Cerebellar cortex (tissue), 1 donor: ENCODE results near the gene TIMM44.

Experiments used
- DNase-seq: peaks from one replicate; pipeline ENCODE4 v3.0.0-alpha.2; 2015; ENCODE audit warnings: low spot score

The TIMM44 gene

DNA sequence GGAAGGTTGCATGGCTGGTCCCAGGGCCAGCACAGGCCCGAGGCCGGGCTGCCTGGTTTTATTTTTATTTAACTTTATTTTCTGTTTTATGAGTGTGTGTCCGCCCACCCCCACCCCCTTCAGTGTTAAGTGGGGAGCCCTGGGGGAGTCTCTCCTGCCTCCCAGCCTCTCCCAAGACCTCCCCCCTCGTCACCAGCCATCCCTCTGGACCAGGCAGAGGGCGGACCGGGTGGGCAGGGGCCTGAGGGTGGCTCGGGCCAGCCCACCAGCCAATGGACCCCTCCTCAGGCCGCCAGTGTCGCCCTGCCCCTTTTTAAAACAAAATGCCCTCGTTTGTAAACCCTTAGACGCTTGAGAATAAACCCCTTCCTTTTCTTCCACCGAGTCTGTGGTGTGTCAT lies 29.4 kb downstream of the TIMM44 start:
- no peak for DNase-seq

DNA sequence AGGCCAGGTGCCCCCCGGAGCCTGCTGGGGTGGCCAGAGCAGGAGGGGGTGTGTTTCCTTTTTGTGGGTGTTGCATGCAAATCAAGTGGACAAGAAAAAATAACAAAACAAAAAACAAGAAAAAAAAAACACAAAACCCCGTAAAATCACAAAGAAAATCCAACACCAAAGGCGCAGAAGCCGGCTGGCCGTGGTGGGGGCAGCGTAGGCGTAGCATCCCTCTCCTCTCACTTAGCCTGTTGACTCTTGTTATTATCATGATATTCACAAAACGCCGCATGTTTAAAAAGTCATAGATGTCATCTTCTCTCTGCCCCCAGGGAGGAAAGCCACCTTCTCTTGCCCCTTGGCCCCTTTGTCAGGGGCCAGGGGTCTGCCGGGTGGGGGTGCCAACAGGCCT lies 29.8 kb downstream of the TIMM44 start:
- DNase-seq = no peak

DNA sequence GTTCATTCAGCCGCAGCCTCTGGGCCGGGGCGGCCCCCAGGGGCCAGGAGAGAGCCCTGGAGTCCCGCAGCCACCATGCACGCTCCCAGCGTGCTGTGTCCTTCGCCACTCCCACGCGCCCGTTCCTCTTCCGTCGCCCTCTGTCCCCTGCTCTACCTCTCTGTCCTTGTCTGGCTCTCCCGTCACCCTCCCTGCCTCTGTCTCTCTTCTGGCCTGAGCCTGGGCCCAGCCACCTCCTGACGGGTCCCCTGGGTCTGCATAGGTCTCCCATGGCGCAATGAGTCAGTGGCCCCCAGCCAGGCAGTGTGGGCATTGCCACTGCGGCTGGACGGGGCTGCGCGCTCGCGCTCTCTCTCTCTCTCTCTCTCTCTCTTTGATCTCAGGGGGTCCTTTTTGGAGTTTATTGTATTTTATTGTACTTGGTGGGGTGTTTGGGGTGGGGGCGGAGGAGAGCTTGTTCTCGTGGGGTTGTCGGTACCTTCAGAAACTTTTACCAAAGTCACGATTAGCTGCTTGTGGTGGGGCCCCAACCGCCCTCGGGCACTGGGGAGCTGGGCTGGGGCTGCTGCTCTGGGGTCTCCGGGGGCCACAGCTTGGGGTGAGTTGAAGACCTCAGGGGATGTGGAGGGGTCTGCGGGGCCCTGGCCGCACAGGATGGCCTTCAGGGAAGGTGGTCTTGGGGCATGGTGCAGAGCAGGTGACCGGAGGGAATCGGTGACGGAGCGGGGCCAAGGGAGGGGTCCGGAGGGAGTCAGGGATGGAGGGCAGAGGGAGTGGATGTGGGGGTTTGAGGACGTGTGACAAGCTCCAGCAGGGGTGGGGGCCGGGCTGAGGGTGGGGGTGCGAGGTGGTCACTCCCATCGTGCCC lies 30.5 kb downstream of the TIMM44 start:
- DNase-seq = no peak

DNA sequence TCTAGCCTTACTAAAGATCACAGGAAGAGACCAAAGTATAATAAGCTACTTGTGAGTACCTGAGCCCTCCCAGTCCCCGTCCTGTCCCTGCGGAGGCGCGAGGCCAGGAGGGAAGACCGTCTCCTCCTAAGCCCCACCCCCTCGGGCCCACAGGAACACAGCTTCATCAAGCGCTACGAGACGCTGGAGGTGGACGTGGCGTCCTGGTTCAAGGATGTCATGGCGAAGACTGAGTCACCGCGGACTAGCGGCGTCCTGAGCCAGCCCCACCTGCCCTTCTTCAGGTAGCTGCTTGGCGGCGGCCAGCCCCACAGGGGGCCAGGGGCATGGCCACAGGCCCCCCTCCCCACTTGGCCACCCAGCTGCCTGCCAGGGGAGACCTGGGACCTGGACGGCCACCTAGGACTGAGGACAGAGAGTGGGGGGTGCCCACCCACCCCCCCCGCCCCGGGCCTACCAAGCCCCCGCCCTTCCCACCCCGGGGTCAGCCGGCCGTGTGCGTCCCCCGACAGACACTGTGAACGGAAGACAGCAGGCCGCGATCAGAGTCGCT lies 31.2 kb downstream of the TIMM44 start:
- DNase-seq = no peak

DNA sequence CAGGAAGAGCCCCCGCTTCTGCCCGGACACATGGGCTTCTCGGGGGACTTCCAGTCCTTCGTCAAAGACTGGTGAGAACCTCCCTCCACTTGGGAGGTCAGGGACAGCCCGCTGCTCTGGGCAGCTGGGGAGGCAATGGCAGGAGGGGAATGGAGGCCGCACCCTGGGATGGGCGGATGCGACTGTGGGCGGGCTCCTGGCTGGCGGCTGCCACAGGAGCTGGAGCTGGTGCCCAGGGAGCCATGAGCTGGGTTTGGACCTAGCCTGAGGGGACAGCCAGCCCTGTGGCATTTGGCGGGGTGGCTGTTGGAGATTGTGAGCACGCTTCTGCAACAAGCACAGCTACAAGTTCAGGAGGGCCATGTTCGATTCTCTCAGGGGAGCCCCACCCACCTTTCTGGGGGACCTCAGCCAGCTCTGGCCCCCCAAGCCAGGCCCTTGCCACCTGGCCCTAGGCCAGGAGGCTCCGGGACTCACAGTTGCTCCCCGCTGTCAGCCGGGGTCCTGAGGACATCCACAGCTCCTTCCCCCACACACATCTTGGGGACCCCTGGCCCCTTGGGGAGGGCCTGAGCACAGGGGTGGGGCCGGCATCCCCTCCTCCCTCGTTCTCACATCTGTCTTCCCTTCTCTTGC lies 31.8 kb downstream of the TIMM44 start:
- no peak for DNase-seq

DNA sequence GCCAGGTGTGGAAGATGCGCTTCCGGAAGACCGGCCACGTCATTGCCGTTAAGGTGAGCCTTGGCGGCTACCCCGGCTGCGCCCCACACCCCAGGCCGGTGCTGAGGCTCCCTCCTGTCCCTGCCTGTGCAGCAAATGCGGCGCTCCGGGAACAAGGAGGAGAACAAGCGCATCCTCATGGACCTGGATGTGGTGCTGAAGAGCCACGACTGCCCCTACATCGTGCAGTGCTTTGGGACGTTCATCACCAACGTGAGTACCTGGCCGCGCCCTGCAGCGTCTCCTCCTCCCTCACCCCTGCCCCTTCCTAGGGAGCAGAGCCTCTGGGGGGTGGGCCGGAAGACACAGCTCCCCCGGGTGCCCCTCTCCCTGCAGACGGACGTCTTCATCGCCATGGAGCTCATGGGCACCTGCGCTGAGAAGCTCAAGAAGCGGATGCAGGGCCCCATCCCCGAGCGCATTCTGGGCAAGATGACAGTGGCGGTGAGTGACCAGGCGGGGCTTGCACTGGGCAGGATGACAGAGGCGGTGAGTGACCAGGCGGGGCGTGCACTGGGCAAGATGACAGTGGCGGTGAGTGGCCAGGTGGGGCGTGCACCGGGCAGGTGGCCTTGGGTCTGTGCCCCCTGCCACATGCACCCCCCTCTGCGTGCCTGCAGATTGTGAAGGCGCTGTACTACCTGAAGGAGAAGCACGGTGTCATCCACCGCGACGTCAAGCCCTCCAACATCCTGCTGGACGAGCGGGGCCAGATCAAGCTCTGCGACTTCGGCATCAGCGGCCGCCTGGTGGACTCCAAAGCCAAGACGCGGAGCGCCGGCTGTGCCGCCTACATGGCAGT lies 32.9 kb downstream of the TIMM44 start:
- DNase-seq = no peak

DNA sequence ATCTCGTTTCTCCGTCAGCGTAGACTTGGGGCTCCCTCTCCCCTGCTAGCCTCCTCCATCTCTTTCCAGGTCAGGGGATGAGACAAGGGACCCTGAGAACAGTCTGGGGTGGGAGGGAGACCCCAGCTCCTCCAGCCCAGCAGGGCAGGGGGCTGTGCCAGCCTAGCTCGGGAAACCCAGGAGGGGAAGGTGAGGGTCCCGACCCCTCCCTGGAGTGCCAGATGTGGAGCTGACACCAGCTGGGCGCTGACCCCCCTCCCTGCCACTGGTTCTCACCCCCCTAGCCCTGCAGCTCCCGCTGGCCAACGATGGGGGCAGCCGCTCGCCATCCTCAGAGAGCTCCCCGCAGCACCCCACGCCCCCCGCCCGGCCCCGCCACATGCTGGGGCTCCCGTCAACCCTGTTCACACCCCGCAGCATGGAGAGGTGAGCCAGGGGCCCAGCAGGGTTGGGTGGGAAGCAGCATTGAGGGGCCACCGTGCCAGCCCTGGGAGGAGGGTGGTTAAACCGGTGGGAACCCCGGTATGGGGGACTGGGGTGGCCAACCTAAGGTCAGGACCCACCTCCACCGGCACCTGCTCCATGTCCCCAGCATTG lies 33.9 kb downstream of the TIMM44 start:
- no peak for DNase-seq

DNA sequence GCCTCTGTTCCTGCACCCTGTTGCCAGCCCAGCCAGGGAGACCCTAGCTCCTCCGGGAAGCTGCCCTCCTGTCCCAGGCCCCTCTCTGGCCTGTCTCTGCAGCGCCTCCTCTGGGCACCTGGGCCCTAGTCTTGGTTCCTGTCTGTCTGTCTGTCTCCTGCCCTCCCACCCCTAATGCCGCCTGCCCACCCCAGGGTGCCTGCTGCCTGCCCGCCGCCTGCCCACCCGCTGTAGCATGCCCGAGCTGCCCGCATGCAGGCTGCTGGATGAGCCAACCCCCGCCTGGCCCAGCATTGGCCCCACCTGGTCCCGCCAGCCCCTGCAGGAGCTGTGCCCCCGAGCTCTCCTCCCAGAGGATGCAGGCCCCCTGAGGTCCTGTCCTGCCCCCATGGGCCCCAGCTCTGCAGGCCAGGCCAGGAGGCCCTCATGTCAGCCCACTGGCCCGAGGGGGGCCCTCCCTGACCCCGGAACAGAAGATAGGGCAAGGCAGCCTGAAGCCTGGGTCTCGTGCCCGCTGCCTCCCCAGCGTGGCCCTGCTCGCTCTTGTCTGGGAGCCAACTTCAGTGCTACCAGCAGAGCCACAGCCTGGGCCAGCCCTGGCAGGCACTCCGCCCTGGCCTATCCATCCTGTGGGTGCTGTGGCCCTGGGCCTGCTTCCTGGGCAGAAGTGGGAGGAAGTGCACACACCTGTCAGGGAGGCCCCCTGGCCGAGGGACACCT lies 34.6 kb downstream of the TIMM44 start:
- DNase-seq = no peak

DNA sequence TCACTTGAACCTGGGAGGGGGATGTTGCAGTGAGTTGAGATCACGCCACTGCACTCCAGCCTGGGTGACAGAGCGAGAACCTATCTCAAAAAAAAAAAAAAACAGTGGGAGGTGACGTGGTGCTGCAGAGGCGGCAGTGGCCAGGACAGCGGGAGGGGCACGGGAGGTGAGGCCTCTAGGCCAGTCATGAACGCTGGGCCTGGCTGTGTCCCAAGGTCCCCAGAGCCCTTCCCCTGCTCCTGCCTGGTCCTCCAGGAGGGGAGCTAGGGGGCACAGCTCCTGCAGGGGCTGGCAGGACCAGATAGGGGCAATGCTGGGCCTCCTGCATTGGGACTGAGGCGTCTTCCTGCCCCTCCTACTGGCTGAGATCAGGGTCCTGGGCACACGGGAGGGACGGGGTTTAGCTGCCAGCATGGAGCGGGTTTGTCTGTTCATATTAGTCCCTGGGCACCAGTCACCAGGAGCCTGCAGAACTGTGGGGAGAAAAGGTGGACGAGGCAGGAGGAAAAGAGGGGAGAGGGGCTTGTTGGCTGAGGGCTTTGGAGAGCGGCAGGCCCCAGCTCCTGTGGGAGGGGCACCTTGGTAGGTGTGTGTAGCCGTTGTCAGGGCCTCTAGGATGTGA lies 35.3 kb downstream of the TIMM44 start:
- DNase-seq = no peak

DNA sequence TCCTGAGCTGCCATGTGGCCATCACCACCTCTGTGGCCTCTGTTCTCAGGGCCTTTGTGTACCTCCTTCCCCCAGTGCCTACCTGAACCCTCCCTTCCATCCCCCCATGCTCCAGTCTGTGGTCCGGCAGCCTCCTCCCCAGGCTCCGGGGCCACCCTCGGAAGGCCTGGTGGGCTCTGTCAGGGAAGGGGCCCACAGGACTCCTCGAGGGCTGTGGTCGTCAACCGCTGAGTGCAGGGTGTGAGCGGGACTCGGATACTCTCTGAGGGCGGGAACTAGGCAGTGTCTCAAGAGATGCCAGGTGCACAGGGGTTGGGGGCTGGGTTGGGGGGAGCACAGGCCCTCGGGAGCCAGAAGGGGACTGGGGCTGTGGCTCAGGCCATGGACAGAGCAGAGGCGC lies 35.9 kb downstream of the TIMM44 start:
- no peak for DNase-seq

DNA sequence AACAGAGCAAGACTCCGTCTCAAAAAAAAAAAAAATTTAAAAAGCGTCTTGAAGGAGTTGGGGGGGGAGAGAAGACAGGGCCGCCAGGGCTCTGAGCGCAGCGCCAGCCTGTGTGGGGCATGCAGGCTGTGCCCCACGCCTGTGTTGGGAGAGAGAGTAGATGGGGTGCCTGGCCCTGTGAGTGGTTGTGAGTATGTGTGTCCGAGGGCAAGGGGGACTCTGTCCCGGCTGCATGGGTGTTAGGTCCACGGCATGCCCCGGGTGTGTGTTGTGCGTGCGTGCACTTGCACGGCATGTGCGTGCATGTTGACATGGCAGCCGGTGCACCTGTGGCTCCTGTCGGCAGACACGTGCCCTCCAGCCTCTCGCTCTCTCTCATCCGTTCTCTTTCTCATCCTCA lies 36.3 kb downstream of the TIMM44 start:
- no peak for DNase-seq

DNA sequence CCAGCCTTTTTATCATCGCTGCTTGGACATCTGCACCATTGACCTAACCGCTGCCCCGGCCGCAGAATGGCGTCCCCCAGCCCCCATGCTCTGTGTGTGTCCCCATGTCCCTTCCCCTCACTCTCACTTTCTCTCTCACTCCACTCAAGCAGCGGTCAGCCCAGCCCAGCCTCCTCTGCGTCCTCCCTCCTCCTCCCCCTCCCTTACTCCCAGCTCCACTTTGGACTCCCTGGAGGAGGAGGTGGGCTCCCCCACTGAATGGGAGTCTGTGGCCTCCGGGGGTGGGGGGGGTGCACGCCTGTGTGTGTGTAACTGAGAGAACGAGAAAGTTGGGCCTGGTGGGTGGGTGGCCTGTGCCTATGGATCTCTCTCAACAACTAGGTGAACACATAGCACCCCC lies 37.6 kb downstream of the TIMM44 start:
- no peak for DNase-seq

DNA sequence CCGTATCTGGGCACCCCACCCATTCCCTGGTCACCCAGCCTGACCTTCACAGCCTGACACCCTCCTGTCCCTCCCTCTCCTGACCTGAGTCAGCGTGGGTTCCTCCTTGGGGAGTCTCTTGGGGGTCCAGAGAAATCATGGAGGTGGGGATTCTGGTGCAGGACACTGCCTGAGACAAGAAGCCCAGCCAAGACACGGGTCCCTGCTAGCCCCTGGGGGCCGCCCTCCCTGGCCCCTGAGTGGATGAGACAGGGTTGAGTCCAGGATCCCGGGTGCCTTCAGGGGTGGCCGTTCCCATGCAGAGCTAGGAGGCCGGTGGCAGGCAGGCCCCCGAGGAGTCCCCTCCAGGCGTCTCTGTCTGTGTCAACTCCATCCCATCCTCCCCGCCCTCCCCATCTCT lies 38.2 kb downstream of the TIMM44 start:
- no peak for DNase-seq

DNA sequence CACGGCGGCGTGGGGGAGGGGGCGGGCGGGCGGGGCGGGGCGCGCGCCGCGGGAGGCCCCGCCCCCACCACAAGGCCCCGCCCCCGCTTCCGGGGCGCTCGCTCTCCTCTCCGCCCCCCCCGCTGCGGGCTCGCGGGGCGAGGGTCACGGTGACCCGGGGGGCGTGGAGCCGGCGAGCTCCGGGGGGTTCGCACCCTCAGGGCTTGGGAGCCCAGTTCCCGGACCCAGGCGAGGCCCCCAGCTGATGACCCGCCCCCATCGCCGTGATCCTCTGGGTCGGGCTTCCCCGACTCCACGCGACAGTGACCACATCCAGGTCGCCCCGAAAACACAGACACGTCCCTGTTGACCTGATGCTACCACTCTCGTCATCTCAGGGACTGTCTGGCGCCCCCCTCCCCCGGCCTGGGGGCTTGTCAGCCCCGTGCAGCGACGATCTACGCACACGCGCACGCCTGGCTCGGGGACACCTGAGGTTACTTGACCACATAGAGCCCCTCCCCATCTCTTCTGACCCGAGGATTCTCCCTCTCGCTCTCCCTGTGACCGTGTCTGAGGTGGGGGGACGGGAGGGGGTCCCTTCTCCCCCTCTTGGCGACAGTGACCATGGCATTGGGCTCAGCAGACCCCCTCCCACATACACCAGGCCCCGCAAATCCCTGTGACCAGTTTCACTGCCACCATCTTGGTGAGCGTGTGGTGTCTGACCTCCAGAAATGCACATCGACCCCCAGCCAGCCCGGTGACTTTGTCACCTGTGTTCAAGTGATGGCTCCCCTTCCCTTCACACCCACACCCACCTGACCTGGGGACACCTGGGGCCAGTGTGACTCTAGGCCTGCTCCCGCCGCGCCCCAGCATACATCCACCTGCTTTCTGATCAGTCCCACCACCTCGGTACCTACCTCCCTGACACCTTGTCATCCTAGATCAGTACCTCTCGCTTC lies 39.1 kb downstream of the TIMM44 start:
- DNase-seq = no peak

DNA sequence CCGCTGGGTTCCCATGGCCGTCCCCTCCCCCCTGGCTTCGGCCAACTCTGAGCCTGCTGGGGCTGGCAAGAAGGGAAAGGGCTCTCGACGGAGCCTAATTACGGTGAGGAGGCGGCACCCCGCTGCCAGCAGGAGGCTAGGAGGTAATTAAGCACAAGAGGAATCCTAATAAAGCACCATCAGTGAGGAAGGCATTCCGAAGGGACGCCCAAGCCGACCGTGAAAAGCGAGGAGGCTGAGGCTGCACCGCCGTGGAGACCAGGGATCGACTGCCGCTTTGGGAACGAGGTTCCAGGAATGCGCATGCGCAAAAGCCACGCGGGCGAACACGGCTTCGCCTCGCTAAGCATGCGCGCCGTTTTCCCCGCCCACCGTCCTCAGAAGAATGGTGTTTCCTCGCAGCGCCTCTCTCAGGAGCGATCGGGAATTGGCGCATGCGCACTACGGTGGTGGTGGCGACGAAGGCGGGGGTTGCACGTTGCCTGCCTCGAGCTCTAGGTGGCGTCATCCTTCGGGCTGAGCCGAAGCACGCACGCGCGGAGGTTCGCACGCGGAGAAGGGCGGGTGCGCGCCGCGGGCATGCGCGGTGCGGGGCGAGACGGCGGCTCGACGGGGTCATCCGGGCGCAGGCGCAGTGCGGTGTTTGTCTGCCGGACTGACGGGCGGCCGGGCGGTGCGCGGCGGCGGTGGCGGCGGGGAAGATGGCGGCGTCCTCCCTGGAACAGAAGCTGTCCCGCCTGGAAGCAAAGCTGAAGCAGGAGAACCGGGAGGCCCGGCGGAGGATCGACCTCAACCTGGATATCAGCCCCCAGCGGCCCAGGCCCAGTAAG lies 40.0 kb downstream of the TIMM44 start, which contains the start of gene MAP2K7:
MAP2K7 (plus strand) TSS at position 634 of the 830 bp plus-strand sequence; CDS start at position 702, 68 bp downstream.
- DNase-seq = peak; percentile 99

DNA sequence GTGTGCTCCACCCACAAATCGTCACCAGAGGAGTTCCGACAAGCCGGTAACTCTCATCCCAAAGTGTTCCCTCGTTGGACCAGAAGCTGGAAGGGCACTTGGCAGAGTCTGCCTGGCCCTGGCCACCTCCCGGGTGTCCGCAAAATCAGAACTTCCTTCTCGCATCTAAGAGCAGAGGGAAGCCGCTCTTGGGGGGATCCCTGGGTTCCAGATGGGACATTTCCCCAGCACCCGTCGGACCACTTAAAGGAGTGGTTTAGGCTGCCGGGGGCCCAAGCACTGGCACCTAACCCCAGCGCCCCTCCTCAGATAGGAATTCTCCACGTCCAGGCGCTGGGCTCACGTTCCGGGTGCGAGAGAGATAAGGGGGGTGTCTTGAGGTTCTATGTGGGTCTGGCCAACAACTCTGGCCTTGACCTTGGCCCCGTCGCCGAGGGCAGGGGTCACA lies 40.6 kb downstream of the TIMM44 start:
- no peak for DNase-seq

DNA sequence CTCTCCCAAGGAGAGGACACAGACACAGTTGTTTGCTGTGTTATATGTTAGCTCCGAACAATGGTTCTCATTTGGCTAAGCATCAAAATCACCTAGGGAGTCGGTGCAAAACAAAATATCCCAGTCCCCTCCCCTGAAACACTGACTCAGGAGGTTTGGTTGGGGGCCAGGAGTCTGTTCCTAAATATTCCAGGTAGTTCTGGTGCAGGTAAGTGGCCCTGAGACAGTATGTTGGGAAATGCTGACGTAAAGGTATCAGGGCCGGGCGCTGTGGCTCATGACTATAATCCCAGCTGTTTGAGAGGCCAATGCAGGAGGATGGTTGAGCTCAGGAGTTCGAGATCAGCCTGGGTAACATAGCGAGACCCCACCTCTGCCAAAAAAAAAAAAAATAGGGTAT lies 42.1 kb downstream of the TIMM44 start:
- no peak for DNase-seq

DNA sequence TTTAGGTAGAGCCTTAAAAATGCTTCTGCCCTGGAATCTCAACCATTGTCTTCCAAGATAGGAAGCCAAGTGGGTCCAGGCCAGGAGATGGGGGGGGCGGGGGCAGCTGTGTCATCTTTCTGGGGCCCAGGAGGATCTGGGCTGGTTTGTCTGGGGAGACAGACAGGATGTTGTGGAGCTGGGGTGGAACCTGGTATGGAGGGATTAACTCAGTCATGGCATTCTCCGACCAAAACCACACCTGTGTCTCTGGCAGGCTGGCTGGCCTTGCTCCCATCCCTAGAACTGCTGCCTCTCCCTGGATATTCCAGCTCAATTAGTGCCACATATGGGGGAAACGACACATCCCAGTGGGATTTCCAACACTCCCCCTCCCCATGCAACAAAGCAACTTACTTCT lies 42.5 kb downstream of the TIMM44 start:
- DNase-seq = no peak
